ENCODE results near the gene ADD2. TPM values are rescaled to one million over a fixed set of nuclear protein-coding genes. Genes with fewer than 3 reads are reported as not detected.

ADD2 gene
- total and polyA plus RNA-seq, 2 experiments from 2014 or later: not detected

- no peaks in the 10 kb centered on the region for H3K4me1 ChIP-seq (ENCODE audit: insufficient read depth)
- H3F3A ChIP-seq (ENCODE audit: insufficient read depth): no peaks in the 10 kb centered on the region
- H3K4me2 ChIP-seq (ENCODE audit: unreplicated experiment): no peak overlapping the region
- peaks cover 24% of the 10 kb centered on the region for H3K27me3 ChIP-seq (replicated peaks; ENCODE audit: insufficient read depth)
- in situ Hi-C loops (cut with MboI): loop anchor here (25.0 kb wide), 1 partner anchor 484 kb away; the partner anchor contains the start of gene FAM136A
- no peak for DNase-seq
- H3K27ac ChIP-seq: no peak overlapping the region
- no peaks in the 10 kb centered on the region for H3K79me2 ChIP-seq (ENCODE audit: insufficient read depth)
- no peak overlapping the region for H3K4me3 ChIP-seq
- H3K36me3 ChIP-seq (ENCODE audit: low read depth): no peaks in the 10 kb centered on the region
- H3K9ac ChIP-seq: no peak overlapping the region
- no peaks in the 10 kb centered on the region for H3K9me3 ChIP-seq (ENCODE audit: low read depth)
- TF ChIP-seq EZH2 (IDR thresholded peaks at IDR 0.05; ENCODE audit: insufficient read depth, poor library complexity, severe bottlenecking) (no peak), EZH2phosphoT487 (IDR thresholded peaks at IDR 0.05; ENCODE audit: insufficient read depth, low read depth) (no peak)
- no peaks in the 10 kb centered on the region for H3K9me2 ChIP-seq (ENCODE audit: insufficient read depth)
- H4K20me1 ChIP-seq (ENCODE audit: insufficient read depth): no peaks in the 10 kb centered on the region
- 24 to 25% methylated on average over 1 of the region's 1 CpG for WGBS, 2 experiments (ENCODE audit: low coverage in 1 of 2, low lambda C conversion rate in 2 of 2, missing lambda C conversion rate in 2 of 2)
- no peak overlapping the region for H2AFZ ChIP-seq
Measured at GRCh38 chr2:70796262-70796661, 28.3 kb upstream of the ADD2 start.

- Histone ChIP-seq H3K27ac (no peak overlapping the region), H2AFZ (no peak overlapping the region), H3K9me2 (ENCODE audit: insufficient read depth) (no peaks in the 10 kb centered on the region), H3K9me3 (ENCODE audit: low read depth) (no peaks in the 10 kb centered on the region), H3K36me3 (ENCODE audit: low read depth) (no peaks in the 10 kb centered on the region), H3K9ac (no peak overlapping the region), H3K27me3 (replicated peaks; ENCODE audit: insufficient read depth) (peaks cover 33% of the 10 kb centered on the region), H3F3A (ENCODE audit: insufficient read depth) (no peaks in the 10 kb centered on the region), H3K4me1 (ENCODE audit: insufficient read depth) (no peaks in the 10 kb centered on the region), H4K20me1 (ENCODE audit: insufficient read depth) (no peaks in the 10 kb centered on the region), H3K4me3 (no peak overlapping the region), H3K4me2 (ENCODE audit: unreplicated experiment) (no peak overlapping the region), H3K79me2 (ENCODE audit: insufficient read depth) (no peaks in the 10 kb centered on the region)
- 40 to 44% methylated on average over 4 of the region's 4 CpGs for WGBS, 2 experiments (ENCODE audit: low coverage in 1 of 2, low lambda C conversion rate in 2 of 2, missing lambda C conversion rate in 2 of 2)
- in situ Hi-C loops (cut with MboI): loop anchor here (25.0 kb wide), 1 partner anchor 483 kb away; the partner anchor contains the start of gene FAM136A
- DNase-seq: no peak
- no peak for TF ChIP-seq EZH2 (IDR thresholded peaks at IDR 0.05; ENCODE audit: insufficient read depth, poor library complexity, severe bottlenecking)
- no peak for TF ChIP-seq EZH2phosphoT487 (IDR thresholded peaks at IDR 0.05; ENCODE audit: insufficient read depth, low read depth)
Measured at GRCh38 chr2:70795164-70795995, 27.4 kb upstream of the ADD2 start.

GRCh38 chr2:70793450-70793849 is 25.4 kb upstream of the ADD2 start:
- H3F3A ChIP-seq (ENCODE audit: insufficient read depth): no peaks in the 10 kb centered on the region
- H3K4me2 ChIP-seq (ENCODE audit: unreplicated experiment): no peak overlapping the region
- no peak overlapping the region for H2AFZ ChIP-seq
- no peaks in the 10 kb centered on the region for H3K9me3 ChIP-seq (ENCODE audit: low read depth)
- H3K27ac ChIP-seq: no peak overlapping the region
- H3K9me2 ChIP-seq (ENCODE audit: insufficient read depth): no peaks in the 10 kb centered on the region
- H3K79me2 ChIP-seq (ENCODE audit: insufficient read depth): no peaks in the 10 kb centered on the region
- H3K4me3 ChIP-seq: no peak overlapping the region
- H4K20me1 ChIP-seq (ENCODE audit: insufficient read depth): no peaks in the 10 kb centered on the region
- no peaks in the 10 kb centered on the region for H3K4me1 ChIP-seq (ENCODE audit: insufficient read depth)
- H3K27me3 ChIP-seq (replicated peaks; ENCODE audit: insufficient read depth): peaks cover 52% of the 10 kb centered on the region
- DNase-seq: no peak
- WGBS, 2 experiments (ENCODE audit: low coverage in 1 of 2, low lambda C conversion rate in 2 of 2, missing lambda C conversion rate in 2 of 2): 31 to 39% methylated on average over 2 of the region's 2 CpGs
- H3K36me3 ChIP-seq (ENCODE audit: low read depth): no peaks in the 10 kb centered on the region
- H3K9ac ChIP-seq: no peak overlapping the region
- in situ Hi-C loops (cut with MboI): loop anchor here (25.0 kb wide), 1 partner anchor 481 kb away; the partner anchor contains the start of gene FAM136A
- no peak for TF ChIP-seq EZH2 (IDR thresholded peaks at IDR 0.05; ENCODE audit: insufficient read depth, poor library complexity, severe bottlenecking)

GRCh38 chr2:70790136-70790828 is 22.3 kb upstream of the ADD2 start, which contains the start of gene FIGLA:
Gene FIGLA, minus strand, starts transcription at chr2:70790643. Its CDS starts 5 bp downstream, at chr2:70790638.
- H3K27ac ChIP-seq: no peak within 1 kb of the TSS
- no peaks in the 10 kb centered on the region for H3F3A ChIP-seq (ENCODE audit: insufficient read depth)
- no peak within 1 kb of the TSS for H3K9ac ChIP-seq
- H3K27me3 ChIP-seq (replicated peaks; ENCODE audit: insufficient read depth): peaks cover 69% of the 10 kb centered on the region
- no peaks in the 10 kb centered on the region for H3K79me2 ChIP-seq (ENCODE audit: insufficient read depth)
- H3K9me3 ChIP-seq (ENCODE audit: low read depth): no peaks in the 10 kb centered on the region
- peak within 1 kb of the TSS; percentile 20; the same call in 1 of the 2 replicates for H2AFZ ChIP-seq
- TF ChIP-seq EZH2phosphoT487 (IDR thresholded peaks at IDR 0.05; ENCODE audit: insufficient read depth, low read depth) (0 out of 2 replicates have a peak, but pooled peaks have one; percentile 29), EZH2 (IDR thresholded peaks at IDR 0.05; ENCODE audit: insufficient read depth, poor library complexity, severe bottlenecking) (peak; percentile 45)
- no peaks in the 10 kb centered on the region for H3K4me1 ChIP-seq (ENCODE audit: insufficient read depth)
- H3K4me2 ChIP-seq (ENCODE audit: unreplicated experiment): peak within 1 kb of the TSS; percentile 53
- 18 to 22% methylated on average over 58 to 62 of the region's 69 CpGs for WGBS, 2 experiments (ENCODE audit: low coverage in 1 of 2, low lambda C conversion rate in 2 of 2, missing lambda C conversion rate in 2 of 2)
- in situ Hi-C loops (cut with MboI): loop anchor here (25.0 kb wide), 1 partner anchor 478 kb away; the partner anchor contains the start of gene FAM136A
- no peaks in the 10 kb centered on the region for H3K36me3 ChIP-seq (ENCODE audit: low read depth)
- H3K4me3 ChIP-seq: peak within 1 kb of the TSS; percentile 18; the same call in 1 of the 2 replicates
- DNase-seq: no peak
- no peaks in the 10 kb centered on the region for H3K9me2 ChIP-seq (ENCODE audit: insufficient read depth)
- no peaks in the 10 kb centered on the region for H4K20me1 ChIP-seq (ENCODE audit: insufficient read depth)

Data from GM23248 (cell line).